K562 (cell line): ENCODE measurements around the gene MRPL48. TPM values are rescaled to one million over a fixed set of nuclear protein-coding genes. Genes with fewer than 3 reads are reported as not detected.

Source experiments
- ESRRB ChIP-seq: fragments of 250-450 bp; sonication (Bioruptor Pico); IDR thresholded peaks from 2 replicates; pipeline ENCODE4 v1.5.0; 2020; ENCODE audit warnings: mild to moderate bottlenecking, moderate library complexity, borderline replicate concordance
- MGA ChIP-seq: fragments of 450-650 bp; IDR thresholded peaks from 2 replicates; pipeline ENCODE4 v1.6.1; 2016; ENCODE audit warnings: mild to moderate bottlenecking, moderate library complexity
- TFAP4 ChIP-seq: sonication (generic); formaldehyde crosslinking; IDR thresholded peaks from 2 replicates; pipeline ENCODE4 v1.8.0; 2022; ENCODE audit warnings: missing genetic modification reagents, mild to moderate bottlenecking, moderate library complexity, borderline replicate concordance
- THRB ChIP-seq: fragments of 450-650 bp; formaldehyde crosslinking; conservative IDR thresholded peaks from 2 replicates; pipeline ENCODE4 v1.4.0; 2022; ENCODE audit warnings: mild to moderate bottlenecking, missing genetic modification characterization
- polyA plus RNA-seq, 8 experiments: library from polyadenylated mRNA; depleted of rRNA in 4 of 8; stranded (reverse) in 5 of 8; unstranded in 3 of 8; fragments of >200 nt; fragmentation: Nextera tagmentation in 2 of 8; fragmentation: Illumina TruSeq in 1 of 8; extraction: Ambion mirVana in 2 of 8; extraction: Trizol in 1 of 8; gene quantifications; 2 replicates each; pipeline versions ENCODE4 v1.2.1 to v1.2.3, GENCODE V29; 2011 to 2014; ENCODE audit warnings: inconsistent platforms in 1 of 8, missing spikeins in 1 of 8
- total RNA-seq, 7 experiments: library from RNA; depleted of rRNA in 6 of 7; stranded (reverse); fragments of >200 nt in 6 of 7; fragmentation: Illumina TruSeq in 2 of 7; extraction: Trizol in 2 of 7; gene quantifications; 2 replicates each; pipeline versions ENCODE4 v1.2.1 to v1.2.3, GENCODE V29; 2011 to 2021; ENCODE audit warnings: low replicate concordance in 1 of 7

MRPL48 gene
- total and polyA plus RNA-seq, 9 of the 15 experiments (the other 6 are each of a cell fraction or from before 2014, with no cell fraction given), result 66.0 to 237 (median 104) TPM

- TF ChIP-seq MGA (no peak), TFAP4 (no peak), THRB (CRISPR knock-in tag) (no peak), ESRRB (no peak)
These were observed 78.5 kb downstream of the MRPL48 start (continued) for GRCh38 chr11:73866095-73866579.
